K562 (cell line): ENCODE data around the gene TMEM79. TPM values are rescaled to one million over a fixed set of nuclear protein-coding genes. Genes with fewer than 3 reads are reported as not detected.

Experiments
- HNRNPK ChIP-seq: fragments of 200-400 bp; formaldehyde crosslinking; IDR thresholded peaks from one replicate; pipeline ENCODE4 v1.6.1; 2018; ENCODE audit warnings: mild to moderate bottlenecking, low read depth, low read length; ENCODE audit not compliant: poor library complexity, severe bottlenecking
- PBX2 ChIP-seq, 2 experiments: IDR thresholded peaks in 1 of 2; conservative IDR thresholded peaks in 1 of 2; 2 replicates each; pipeline ENCODE4 v1.6.1; 2016; ENCODE audit warnings: low read depth in 2 of 2, mild to moderate bottlenecking in 1 of 2, missing compliant biosample characterization in 1 of 2, missing genetic modification characterization in 1 of 2, moderate library complexity in 1 of 2
- SLC30A9 ChIP-seq: fragments of 250-450 bp; sonication (Bioruptor Pico); IDR thresholded peaks from 2 replicates; pipeline ENCODE4 v1.8.0; 2022; ENCODE audit warnings: mild to moderate bottlenecking, moderate library complexity
- ZBED1 ChIP-seq: IDR thresholded peaks from 2 replicates; pipeline ENCODE4 v1.6.1; 2014
- ZFP91 ChIP-seq: sonication (generic); formaldehyde crosslinking; IDR thresholded peaks from 2 replicates; pipeline ENCODE4 v1.8.0; 2022; ENCODE audit warnings: mild to moderate bottlenecking, missing genetic modification reagents
- polyA plus RNA-seq, 8 experiments: library from polyadenylated mRNA; depleted of rRNA in 4 of 8; stranded (reverse) in 5 of 8; unstranded in 3 of 8; fragments of >200 nt; fragmentation: Nextera tagmentation in 2 of 8; fragmentation: Illumina TruSeq in 1 of 8; extraction: Ambion mirVana in 2 of 8; extraction: Trizol in 1 of 8; gene quantifications; 2 replicates each; pipeline versions ENCODE4 v1.2.1 to v1.2.3, GENCODE V29; 2011 to 2014; ENCODE audit warnings: inconsistent platforms in 1 of 8, missing spikeins in 1 of 8
- total RNA-seq, 7 experiments: library from RNA; depleted of rRNA in 6 of 7; stranded (reverse); fragments of >200 nt in 6 of 7; fragmentation: Illumina TruSeq in 2 of 7; extraction: Trizol in 2 of 7; gene quantifications; 2 replicates each; pipeline versions ENCODE4 v1.2.1 to v1.2.3, GENCODE V29; 2011 to 2021; ENCODE audit warnings: low replicate concordance in 1 of 7
- TF ChIP-seq, protein P1 (sequence below): fragments of 250-450 bp; sonication (Bioruptor Pico); IDR thresholded peaks from 2 replicates; pipeline ENCODE4 v1.8.0; 2021; ENCODE audit warnings: borderline replicate concordance, mild to moderate bottlenecking, moderate library complexity; ENCODE audit not compliant: poor library complexity, severe bottlenecking

TMEM79 gene
- total and polyA plus RNA-seq, 9 of the 15 experiments (the other 6 are each of a cell fraction or from before 2014, with no cell fraction given) = 0.69 to 6.8 (median 4.0) TPM

DNA sequence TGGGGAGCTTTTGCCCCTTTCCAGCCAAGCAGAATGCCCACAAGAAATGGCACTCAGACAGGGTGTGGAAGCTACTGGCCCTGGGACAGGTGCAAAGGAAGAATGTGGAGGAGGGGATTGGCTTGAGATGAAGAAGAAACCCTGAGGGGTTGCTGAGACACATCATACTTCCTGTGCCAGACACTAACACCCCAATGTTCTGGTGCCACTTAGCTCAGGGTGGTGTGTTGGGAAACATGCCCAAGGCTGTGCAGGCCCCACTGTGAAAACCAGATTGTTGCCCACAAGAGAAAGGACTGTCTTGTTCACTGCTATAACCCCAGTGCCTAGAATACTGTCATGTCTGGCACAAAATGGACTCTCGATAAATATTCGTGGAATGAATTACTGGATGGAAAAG, 26.4 kb upstream of the TMEM79 start (continued):
- no peak for TF ChIP-seq PBX2 (CRISPR knock-in tag; IDR thresholded peaks at IDR 0.05; ENCODE audit: low read depth)
- TF ChIP-seq PBX2 (tag; conservative IDR thresholded peaks at IDR 0.05; ENCODE audit: low read depth) = no peak
- TF ChIP-seq ZFP91 (CRISPR knock-in tag) = no peak
- no peak for TF ChIP-seq HNRNPK
- TF ChIP-seq, protein P1, sequence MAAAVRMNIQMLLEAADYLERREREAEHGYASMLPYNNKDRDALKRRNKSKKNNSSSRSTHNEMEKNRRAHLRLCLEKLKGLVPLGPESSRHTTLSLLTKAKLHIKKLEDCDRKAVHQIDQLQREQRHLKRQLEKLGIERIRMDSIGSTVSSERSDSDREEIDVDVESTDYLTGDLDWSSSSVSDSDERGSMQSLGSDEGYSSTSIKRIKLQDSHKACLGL (CRISPR knock-in tag) = no peak
- TF ChIP-seq SLC30A9 (CRISPR knock-in tag) = no peak
- TF ChIP-seq ZBED1 = no peak
